Stimulated activated CD8-positive, alpha-beta memory T cell treated with anti-CD3 and anti-CD28 coated beads, Interleukin-7, amount 100 ng/mL, for 48 hours (primary cell): ENCODE measurements around the gene CNTN4.
"Not testable (repeated sequence)": the region's sequence is repeated elsewhere in the genome, so short reads cannot be mapped to it uniquely, and the experiment has no call there.

ENCODE experiments used
- DNase-seq, 2 donors: peaks; one replicate each; pipeline ENCODE4 v3.0.0-alpha.2; 2020; ENCODE audit warnings: low read depth in 1 of 2; ENCODE audit errors: extremely low read depth in 1 of 2

CNTN4 gene

DNA sequence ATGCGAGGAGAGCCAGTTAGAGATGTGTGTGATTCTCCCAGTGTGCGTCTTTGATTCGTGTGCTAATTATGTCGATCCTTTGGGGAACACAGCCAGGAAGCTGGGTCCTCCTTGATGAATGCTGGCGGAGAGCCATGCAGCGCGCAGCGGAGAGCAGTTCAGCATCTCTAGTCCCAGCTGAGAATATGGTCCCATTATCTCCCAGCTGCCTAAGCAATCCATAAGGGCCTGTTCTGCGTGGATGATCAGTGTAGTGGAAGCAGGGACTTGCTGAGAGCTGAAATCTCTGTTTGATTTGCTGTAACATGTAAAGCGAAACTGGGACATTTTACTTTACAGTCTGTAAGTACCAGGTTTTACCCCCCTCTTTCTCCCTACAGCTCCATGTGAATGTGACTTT is 412.7 kb downstream of the CNTN4 start:
- DNase-seq = no peak

DNA sequence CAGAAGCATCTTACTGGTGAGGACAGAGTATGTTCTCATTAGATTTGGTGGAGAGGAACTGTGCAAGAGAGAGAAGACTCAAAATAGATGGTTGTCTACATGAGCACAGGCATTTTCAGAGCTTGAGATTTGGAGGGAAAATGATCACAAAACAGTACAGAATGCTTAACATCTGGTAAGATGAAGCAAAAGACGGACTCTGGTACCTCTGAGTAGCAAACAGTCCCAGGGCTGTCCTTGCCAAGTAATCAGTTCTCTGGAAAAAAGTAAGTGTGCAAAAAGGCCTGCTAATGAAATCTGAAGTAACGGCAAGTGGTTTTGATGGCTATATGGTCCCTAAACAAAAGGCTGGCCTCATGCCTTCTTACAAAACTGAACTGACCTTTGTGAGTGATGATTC is 414.2 kb downstream of the CNTN4 start:
- DNase-seq = no peak

DNA sequence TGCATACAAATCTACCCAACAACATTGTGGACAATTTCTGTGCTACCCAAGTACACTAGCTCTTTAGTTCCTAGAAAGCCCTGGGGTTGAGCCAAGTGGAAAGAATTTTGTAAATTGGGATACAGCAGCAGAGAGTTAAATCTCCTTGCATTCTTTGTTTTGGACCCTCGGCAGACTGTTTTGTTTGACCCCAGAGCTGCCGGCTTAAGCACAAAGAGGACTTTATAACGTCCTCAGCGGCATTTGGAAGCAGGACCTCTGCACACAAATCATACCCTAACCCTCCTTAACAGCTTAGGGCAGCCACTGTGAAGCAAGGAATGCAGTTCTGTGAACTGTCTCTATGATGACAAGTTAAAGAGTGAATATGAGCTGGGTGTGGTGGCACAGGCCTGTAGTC is 415.3 kb downstream of the CNTN4 start:
- DNase-seq = no peak

DNA sequence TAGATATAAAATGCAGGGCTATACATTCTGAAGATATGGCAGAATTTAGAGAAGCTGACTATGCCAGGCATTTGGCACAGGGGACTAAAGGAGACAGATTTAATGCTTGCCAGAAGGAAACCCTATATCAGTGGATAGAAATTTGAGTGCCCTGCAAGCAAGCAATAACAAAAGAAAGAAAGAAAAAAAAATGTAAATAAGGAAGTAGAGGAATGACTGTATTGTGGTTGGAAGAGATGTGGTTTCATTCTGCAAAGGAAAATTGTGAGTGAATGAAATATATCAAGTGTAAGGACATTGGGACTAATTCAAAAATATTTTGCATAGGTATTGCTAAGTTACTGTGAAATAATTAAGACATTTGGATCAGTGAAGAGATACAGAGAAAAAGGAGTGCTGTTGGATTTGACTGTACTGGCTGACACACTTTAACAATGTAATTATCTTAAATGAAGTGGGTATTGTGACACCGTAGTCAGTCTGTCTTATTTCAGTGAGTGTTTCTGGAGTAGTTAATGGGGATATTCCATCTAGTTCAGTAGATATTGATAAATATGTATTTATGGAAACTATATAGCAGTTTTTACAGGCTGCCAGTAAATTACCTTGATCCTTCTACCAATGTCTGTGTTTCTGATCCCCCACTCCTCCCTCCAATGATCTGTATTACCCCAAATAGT is 418.2 kb downstream of the CNTN4 start:
- DNase-seq = no peak

DNA sequence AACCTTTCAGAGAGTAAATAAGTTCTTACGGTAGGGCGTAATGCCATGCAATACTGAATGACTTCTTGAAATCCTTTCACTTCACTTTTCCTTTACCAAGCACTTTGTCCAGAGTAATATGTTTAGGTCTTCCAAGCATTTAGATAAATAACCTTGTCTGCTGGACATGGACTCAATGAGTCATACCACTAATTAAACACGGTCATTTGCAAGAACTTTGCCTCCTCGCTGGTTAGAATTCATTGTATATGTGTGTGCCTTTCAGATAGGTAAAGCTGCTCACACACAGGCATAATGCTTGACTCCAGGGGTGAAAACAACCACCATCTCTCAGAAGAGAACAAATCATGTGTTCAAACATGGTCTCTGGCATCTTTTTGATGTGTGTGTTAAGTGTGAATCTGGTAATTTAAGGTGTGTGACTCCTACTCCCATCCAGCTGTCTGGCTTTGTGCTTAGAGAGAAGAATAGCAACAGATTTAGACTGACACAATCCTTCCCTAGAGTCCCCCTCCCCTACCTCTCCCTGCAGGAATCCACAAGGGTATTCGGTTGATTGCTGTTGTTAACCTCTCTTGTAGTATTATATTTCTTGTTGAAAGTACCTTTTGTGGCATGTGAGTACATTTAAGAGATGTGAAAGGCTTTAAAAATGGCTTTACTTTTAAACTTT is 419.0 kb downstream of the CNTN4 start:
- no peak for DNase-seq

DNA sequence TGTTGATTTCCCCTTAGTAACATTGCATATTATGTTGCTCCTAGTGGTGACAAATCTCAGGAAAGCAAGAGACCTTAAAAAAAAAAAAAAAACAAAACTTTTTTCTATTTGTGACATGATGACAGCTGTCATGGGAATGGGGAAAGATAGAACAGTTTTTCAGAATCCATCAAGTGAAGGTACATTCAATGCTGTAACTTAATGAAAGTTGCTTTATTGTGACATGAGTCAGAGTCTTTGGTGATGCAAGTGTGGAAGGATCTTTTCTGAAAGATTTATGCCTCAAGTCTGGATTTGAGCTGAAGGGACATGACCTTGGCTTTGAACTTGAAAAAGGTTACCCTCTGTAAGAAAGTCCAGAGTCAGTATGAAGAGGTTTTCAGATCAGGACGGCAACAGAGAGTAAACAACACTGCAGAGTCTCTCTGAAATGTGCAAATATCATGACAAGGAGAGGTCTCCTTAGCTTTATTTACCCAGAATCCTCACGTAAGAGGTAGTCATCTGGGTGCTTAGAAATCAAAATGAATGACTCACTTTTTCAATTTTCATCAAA is 424.7 kb downstream of the CNTN4 start:
- DNase-seq = no peak

DNA sequence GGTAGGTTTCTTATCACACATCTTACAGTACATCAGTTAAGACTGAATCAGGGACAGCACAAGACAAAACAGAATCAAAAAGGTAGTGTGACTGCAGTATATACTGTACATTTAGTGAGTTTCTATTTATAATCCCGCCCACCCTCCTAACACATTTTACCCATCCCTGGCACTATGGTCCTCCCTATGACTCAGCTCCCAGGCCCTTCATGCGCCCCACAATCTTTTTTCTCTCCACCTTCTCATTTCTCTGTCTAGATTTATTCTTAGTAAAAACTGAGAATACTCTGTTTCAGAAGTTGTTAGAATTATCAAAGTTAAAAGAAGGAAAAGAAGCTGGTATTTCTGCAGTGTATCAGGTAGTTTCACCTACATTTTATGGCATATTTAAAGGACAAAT is 427.3 kb downstream of the CNTN4 start:
- no peak for DNase-seq

DNA sequence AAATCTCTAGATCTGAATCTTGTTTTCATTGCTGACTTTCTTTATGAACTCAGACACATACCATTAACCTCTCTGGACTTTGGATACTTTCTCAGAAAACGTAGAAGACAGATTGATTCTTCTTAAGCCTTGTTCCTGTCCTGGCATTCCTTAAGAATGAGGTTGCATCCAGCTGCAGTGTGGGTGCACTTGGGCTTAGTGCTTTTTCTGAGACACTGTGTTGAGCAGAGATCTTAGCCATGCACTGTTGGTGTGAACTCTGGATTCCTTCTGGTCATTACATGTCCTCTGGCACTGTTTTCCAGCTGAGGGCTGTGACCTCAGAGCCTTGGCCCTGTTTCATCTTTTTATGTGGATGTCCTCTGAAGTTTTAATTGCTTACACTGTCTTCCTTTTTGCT is 428.3 kb downstream of the CNTN4 start:
- no peak for DNase-seq

DNA sequence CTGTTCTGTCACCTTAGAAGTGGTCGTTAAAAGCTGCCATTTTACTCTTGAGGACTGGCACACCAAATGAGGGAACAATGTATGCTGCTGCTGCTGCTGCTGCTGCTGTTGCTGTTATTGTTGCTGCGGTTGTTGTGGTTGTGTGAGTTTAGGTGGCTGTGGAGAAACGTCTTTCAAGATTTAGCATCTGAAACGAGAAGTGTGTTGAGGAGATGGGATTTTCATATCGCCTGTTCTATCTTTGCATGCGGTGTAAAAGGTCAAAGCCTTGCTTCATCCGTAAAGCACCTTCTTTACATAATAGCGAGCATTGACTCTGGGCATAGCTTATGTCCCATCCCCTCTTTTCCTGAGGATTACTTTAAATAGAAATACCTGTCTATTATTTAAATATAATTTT is 428.7 kb downstream of the CNTN4 start:
- DNase-seq = not testable (repeated sequence)

DNA sequence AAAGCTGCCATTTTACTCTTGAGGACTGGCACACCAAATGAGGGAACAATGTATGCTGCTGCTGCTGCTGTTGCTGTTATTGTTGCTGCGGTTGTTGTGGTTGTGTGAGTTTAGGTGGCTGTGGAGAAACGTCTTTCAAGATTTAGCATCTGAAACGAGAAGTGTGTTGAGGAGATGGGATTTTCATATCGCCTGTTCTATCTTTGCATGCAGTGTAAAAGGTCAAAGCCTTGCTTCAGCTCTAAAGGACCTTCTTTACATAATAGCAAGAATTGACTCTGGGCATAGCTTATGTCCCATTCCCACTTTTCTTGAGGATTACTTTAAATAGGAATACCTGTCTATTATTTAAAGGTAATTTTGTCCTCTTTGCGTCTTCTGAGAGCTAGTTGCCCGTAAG is 436.1 kb downstream of the CNTN4 start:
- DNase-seq = not testable (repeated sequence)

DNA sequence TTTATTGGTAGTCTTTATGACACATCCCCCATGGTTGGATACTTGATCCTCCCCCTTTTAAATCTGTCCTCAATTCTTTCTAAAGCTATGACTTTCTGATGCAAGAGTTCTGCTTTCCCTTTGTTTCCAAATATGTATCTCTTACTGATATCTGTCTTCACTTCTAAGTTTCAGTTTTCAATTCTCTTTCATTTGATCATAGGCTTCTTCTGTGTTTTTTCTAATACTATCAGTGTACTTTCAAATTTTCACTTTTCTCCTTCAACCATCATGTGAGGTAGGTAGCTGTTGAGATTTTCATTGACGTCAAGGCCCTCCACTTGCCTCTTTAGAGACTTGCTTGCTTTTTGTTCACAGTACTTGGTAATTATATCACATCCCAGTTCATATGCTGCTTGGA is 436.5 kb downstream of the CNTN4 start:
- no peak for DNase-seq

DNA sequence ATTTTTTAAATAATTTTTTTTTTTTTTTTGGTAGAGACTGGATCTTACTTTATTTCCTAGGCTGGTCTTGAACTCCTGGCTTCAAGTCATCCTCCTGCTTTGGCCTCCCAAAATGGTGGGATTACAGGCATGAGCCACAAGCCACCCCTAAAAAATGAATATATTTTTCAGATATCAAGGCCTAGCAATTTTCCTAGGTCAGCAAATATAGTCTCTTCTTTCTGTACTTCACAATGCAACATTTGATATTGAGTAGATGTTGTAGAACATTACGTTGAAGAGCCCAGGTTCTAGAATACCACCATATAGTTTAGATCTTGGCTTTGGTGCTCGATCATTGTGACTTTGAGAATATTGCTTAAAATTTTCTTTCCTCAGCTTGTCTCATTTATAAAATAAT is 437.9 kb downstream of the CNTN4 start:
- no peak for DNase-seq

DNA sequence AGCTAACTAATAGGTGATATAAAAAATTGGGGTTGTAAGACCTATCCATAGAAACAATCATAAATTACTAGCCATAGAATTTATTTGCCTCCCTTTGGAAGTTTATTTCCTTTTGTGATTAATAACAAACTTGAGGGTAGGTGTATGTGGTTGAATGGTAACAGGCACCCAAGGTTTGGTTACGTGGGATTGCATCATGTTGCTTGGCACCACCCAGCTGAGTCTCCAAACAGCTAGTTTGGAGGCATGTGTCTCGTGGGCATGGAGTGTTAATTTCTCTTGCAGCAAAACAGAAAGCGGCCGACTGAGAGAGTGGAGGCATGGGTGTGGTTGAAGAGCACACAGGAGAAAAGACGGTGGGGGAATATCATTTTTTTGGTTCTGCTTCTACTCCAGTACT is 441.4 kb downstream of the CNTN4 start:
- no peak for DNase-seq

DNA sequence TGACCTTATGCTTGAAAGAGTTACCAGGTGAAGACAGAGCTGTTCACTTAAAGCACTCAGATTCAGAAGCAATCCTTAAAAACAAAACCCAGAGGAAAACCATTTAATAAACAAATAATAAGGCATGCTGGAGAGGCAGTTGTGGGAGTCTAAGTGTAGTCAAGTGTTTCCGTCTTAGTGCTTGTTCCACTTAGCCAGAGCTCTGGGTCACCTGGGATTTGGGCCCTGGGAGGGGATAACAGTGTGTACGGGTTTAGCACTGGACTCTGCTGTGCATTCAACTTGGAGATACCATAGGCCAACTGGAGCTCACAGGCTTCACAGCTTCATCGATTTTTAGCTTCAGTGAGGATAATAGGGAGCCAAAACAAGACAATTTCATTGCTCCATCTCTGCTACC is 444.6 kb downstream of the CNTN4 start:
- DNase-seq = no peak

DNA sequence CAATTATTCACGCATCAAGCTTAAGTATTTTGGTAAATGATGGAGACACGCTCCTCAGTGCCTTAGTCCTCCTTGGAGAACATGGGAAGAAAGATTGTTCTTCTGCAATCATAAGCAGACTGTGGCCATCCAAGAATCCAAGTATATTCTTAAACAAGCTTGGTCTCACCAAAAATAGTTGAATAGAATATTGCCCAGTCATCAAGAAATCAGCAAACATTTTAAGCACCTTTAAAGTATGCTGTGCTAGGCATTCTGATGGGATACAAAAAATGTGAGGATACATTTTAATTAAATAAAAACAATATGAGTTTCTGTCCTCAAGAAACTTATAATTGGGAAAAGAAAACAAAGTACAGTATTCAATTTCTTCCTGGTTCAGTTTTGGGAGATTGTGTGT is 445.5 kb downstream of the CNTN4 start:
- no peak for DNase-seq

DNA sequence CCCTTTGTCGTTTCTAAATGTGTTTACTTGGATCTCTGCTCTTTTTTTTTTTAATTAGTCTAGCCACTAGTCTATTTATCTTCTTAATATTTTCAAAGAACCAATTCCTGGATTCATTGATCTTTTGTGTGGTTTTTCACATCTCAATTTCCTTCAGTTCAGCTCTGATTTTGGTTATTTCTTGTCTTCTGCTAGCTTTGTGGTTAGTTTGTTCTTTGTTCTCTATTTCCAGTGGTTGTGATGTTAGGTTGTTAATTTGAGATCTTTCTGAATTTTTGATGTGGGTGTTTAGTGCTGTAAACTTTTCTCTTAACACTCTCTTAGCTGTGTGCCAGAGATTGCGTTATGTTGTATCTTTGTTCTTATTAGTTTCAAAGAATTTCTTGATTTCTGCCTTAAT is 446.1 kb downstream of the CNTN4 start:
- DNase-seq = no peak

DNA sequence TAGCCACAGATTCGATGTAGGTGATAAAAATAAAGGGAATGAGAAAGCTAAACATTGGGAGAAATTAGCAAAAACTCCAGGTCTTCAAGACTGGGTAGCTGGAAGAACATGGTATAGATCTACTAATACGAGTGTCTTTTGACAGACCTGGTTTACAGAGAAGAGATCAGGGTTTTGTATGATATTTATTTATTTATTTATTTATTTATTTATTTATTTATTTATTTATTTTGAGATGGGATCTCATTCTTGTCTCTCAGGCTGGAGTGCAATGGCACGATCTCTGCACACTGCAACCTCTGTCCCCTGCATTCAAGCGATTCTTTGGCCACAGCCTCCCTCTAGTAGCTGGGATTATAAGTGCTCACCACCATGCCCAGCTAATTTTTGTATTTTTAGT is 448.4 kb downstream of the CNTN4 start:
- DNase-seq = no peak

DNA sequence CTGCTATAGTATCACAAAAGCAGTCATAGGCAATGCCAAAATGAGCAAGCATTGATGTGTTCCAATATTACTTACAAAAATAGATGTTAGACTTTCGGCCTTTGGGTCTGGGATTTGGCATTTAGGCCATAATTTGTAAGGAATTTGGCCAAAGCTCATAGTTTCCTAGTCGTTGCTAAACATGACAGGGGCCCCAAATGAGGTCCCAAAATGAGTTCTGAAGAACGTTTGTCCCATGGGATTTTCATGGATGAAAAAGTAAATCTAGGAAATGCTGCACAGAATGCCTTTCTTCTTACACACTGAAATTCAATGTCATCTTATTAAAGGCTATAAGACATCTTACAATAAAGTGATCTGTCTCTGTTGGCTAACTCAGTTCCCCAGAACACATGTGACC is 456.0 kb downstream of the CNTN4 start:
- DNase-seq = no peak

DNA sequence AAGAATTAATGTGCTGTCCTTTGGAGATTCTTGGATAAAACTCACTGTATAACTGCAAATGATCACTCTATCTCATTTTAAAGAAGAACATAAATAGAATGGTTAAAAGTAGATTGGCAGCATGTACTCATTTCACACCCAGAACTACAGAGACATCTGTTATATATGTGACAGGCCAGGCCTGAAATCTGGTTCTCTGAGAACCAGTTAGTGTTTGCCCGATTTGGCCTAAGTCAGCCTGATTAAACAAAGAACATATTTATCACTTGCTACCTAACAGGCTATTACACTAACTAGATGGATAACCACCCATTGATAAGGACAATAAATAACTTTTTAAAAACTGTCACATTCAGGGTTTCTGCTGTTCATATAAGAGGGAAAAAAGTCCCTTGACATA is 460.1 kb downstream of the CNTN4 start:
- no peak for DNase-seq

DNA sequence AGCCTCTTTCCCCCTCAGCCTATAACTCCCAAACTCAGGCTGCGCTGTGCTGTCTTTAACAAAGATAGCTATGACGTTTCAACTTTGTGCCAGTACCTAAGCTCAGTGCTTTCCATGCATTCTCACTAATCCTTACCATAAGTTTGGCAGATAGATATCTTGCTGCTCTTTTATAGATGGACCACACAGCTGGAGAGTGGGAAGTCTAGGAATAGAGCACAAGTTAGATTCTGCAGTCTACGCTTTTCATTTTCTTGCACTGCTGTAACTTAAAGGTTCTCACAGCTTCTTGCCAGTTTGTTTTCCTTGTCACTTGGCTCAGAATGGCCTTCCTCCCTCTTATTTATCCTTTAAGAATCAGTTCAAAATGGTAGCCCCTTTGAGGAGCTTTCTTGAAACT is 468.8 kb downstream of the CNTN4 start:
- no peak for DNase-seq

DNA sequence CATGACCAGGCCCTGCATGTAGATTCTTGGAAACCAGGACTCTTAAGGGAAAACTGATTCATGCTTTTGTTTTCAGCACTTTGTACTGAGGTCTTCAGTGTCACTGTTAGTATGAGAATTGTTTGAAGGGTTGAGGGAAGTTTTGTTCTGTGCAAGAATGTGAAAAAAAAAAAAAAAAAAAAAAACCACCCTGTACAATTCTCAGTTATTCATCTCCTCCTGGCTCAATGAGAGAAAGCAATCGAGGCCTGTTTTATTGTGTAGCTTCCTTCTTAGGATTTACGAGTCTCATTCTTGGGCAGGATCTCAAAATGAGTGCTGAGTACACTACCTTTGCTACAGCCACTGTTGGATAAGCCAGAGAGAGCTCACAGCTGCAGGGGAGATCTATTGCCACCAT is 469.5 kb downstream of the CNTN4 start:
- no peak for DNase-seq

DNA sequence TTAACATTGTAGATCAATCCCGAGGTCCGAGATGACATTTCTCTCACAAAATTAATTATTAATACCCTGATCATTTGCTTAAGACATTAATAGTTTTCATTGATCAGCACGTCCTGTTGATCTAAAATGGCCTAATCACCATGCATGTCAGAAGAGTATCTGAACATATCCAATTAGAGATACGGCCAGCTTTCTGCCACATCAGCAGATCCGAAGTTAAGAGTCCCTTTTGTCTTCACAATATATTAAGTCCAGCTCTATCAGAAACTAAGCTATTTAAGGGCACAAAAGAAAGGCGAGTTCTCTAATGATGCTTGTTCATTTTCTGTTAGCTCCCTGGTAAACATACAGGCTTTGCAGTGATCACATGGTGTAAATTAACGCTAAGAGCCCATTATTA is 470.3 kb downstream of the CNTN4 start:
- DNase-seq = no peak

DNA sequence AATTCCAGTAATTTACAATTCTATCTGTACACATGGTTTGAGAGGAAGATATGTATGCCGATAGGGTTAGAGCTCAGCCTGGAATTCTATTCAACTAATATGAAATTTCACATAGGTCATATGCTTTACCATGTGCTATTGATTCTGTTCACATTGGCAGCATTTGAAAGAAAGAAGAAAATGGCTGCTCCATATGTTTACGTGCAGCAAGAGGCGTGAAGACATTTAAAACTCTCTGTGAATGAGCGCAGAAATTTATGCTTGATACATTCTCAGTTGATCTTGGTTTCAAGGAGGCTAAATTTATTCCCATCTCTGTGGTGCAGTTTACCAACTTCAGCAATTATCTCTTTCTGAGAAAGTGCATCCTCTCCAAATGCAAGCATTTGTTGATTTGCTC is 478.9 kb downstream of the CNTN4 start:
- no peak for DNase-seq
